ENCODE data around the gene AKNA. TPM values are rescaled to one million over a fixed set of nuclear protein-coding genes. Genes with fewer than 3 reads are reported as not detected.

The AKNA gene
- total RNA-seq, 3 donors from 2014 or later (not counting 1 experiment from before 2014, with no cell fraction given) = 577 to 743 (median 676) TPM

- Mint-ChIP-seq H3K4me1 (peaks cover 71 to 87% of the 10 kb centered on the region in 2 donors), H3K36me3 (peaks cover 18% of the 10 kb centered on the region), H3K27me3 (ENCODE audit: low read depth in 2 of 2) (no peaks in the 10 kb centered on the region), H3K9me3 (no peaks in the 10 kb centered on the region), H3K4me3 (peak overlapping the region; percentile 77), H3K27ac (peak overlapping the region; percentile 79 to 86)
- peak overlapping the region; percentile 100 for H3K27ac ChIP-seq (ENCODE audit: low read length)
- H3K4me3 ChIP-seq (ENCODE audit: low read length) = no peak overlapping the region
- H3K9me3 ChIP-seq (ENCODE audit: control insufficient read depth, insufficient read depth, low read length) = no peaks in the 10 kb centered on the region
- 32% methylated on average over 9 of the region's 9 CpGs for WGBS (ENCODE audit: insufficient coverage)
- intact Hi-C loops (cut with micrococcal nuclease) = loop anchor here (1.0 kb wide), 1 partner anchor 9 kb away; no protein-coding TSS in a partner anchor
- peaks cover 90% of the 10 kb centered on the region for H3K36me3 ChIP-seq (ENCODE audit: control insufficient read depth, insufficient read depth, low read length)
- no peaks in the 10 kb centered on the region for H3K27me3 ChIP-seq (ENCODE audit: control insufficient read depth, insufficient read depth, low read length)
- TF ChIP-seq, protein P1, sequence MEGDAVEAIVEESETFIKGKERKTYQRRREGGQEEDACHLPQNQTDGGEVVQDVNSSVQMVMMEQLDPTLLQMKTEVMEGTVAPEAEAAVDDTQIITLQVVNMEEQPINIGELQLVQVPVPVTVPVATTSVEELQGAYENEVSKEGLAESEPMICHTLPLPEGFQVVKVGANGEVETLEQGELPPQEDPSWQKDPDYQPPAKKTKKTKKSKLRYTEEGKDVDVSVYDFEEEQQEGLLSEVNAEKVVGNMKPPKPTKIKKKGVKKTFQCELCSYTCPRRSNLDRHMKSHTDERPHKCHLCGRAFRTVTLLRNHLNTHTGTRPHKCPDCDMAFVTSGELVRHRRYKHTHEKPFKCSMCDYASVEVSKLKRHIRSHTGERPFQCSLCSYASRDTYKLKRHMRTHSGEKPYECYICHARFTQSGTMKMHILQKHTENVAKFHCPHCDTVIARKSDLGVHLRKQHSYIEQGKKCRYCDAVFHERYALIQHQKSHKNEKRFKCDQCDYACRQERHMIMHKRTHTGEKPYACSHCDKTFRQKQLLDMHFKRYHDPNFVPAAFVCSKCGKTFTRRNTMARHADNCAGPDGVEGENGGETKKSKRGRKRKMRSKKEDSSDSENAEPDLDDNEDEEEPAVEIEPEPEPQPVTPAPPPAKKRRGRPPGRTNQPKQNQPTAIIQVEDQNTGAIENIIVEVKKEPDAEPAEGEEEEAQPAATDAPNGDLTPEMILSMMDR (IDR thresholded peaks at IDR 0.05) = no peak
- DNase-seq (peak in 1 of 2 donors; percentile 51), ATAC-seq (peak in 2 of 3 donors; percentile 7 to 14)
- H3K4me1 ChIP-seq (ENCODE audit: control insufficient read depth, insufficient read depth, low read length) = peaks cover 98% of the 10 kb centered on the region
Measured at GRCh38 chr9:114375386-114376175, 12.2 kb downstream of the AKNA start.

GRCh38 chr9:114374936-114375335 is 12.8 kb downstream of the AKNA start:
- Mint-ChIP-seq H3K4me3 (peak overlapping the region; percentile 77), H3K27ac (peak overlapping the region; percentile 79 to 86), H3K9me3 (no peaks in the 10 kb centered on the region), H3K27me3 (ENCODE audit: low read depth in 2 of 2) (no peaks in the 10 kb centered on the region), H3K36me3 (peaks cover 18% of the 10 kb centered on the region), H3K4me1 (peaks cover 67 to 84% of the 10 kb centered on the region in 2 donors)
- Histone ChIP-seq H3K4me3 (ENCODE audit: low read length) (no peak overlapping the region), H3K9me3 (ENCODE audit: control insufficient read depth, insufficient read depth, low read length) (no peaks in the 10 kb centered on the region), H3K36me3 (ENCODE audit: control insufficient read depth, insufficient read depth, low read length) (peaks cover 90% of the 10 kb centered on the region), H3K27me3 (ENCODE audit: control insufficient read depth, insufficient read depth, low read length) (no peaks in the 10 kb centered on the region), H3K4me1 (ENCODE audit: control insufficient read depth, insufficient read depth, low read length) (peaks cover 100% of the 10 kb centered on the region), H3K27ac (ENCODE audit: low read length) (peak overlapping the region; percentile 100)
- DNase-seq = peak in 1 of 2 donors; percentile 40
- TF ChIP-seq, protein P1 (IDR thresholded peaks at IDR 0.05) = no peak
- no peak for ATAC-seq
- 32% methylated on average over 7 of the region's 9 CpGs for WGBS (ENCODE audit: insufficient coverage)
- intact Hi-C loops (cut with micrococcal nuclease) = loop anchor here (1.0 kb wide), 1 partner anchor 9 kb away; no protein-coding TSS in a partner anchor

GRCh38 chr9:114373960-114374730 is 13.6 kb downstream of the AKNA start:
- Histone ChIP-seq H3K9me3 (ENCODE audit: control insufficient read depth, insufficient read depth, low read length) (no peaks in the 10 kb centered on the region), H3K4me1 (ENCODE audit: control insufficient read depth, insufficient read depth, low read length) (peaks cover 99% of the 10 kb centered on the region), H3K27me3 (ENCODE audit: control insufficient read depth, insufficient read depth, low read length) (no peaks in the 10 kb centered on the region), H3K27ac (ENCODE audit: low read length) (peak overlapping the region; percentile 100), H3K4me3 (ENCODE audit: low read length) (no peak overlapping the region), H3K36me3 (ENCODE audit: control insufficient read depth, insufficient read depth, low read length) (peaks cover 84% of the 10 kb centered on the region)
- intact Hi-C loops (cut with micrococcal nuclease) = loop anchor here (1.0 kb wide), 1 partner anchor 11 kb away; no protein-coding TSS in a partner anchor
- Mint-ChIP-seq H3K4me1 (peaks cover 60 to 84% of the 10 kb centered on the region in 2 donors), H3K27me3 (ENCODE audit: low read depth in 2 of 2) (no peaks in the 10 kb centered on the region), H3K9me3 (peaks cover 0 to 3% of the 10 kb centered on the region in 2 donors), H3K36me3 (peaks cover 18% of the 10 kb centered on the region), H3K4me3 (peak overlapping the region; percentile 71), H3K27ac (peak overlapping the region; percentile 79 to 86)
- 63% methylated on average over 14 of the region's 16 CpGs for WGBS (ENCODE audit: insufficient coverage)
- ATAC-seq = no peak
- TF ChIP-seq, protein P1 (IDR thresholded peaks at IDR 0.05) = no peak
- DNase-seq = peak in 1 of 2 donors; percentile 48

Data from natural killer cell (primary cell).